Bronchial epithelial cell (primary cell): Measurements from ENCODE around the gene OR51B4. TPM values are rescaled to one million over a fixed set of nuclear protein-coding genes. Genes with fewer than 3 reads are reported as not detected.

Source experiments
- DNase-seq: peaks from one replicate; pipeline ENCODE4 v3.0.0-alpha.2; 2010; ENCODE audit warnings: low read depth
- FAIRE-seq: peaks from 2 replicates; lab custom pipeline; 2011; peaks lifted over from hg19 to GRCh38; lab: Jason Lieb, UNC
- H3K27me3 ChIP-seq: 2 replicates; pipeline ENCODE4 v1.5.1; 2011; ENCODE audit warnings: low read length; ENCODE audit not compliant: control insufficient read depth, insufficient read depth
- H3K36me3 ChIP-seq: 2 replicates; pipeline ENCODE4 v1.5.1; 2011; ENCODE audit warnings: low read length; ENCODE audit not compliant: control insufficient read depth, insufficient read depth
- H3K4me3 ChIP-seq: 2 replicates; pipeline ENCODE4 v1.5.1; 2011; ENCODE audit warnings: mild to moderate bottlenecking, low read depth, low read length, control low read depth
- total RNA-seq: library from RNA; depleted of rRNA; stranded (reverse); fragments of >200 nt; gene quantifications from 2 replicates; pipeline ENCODE4 v1.2.1, GENCODE V29; 2014
- TF ChIP-seq, protein P1 (sequence below): IDR thresholded peaks from 2 replicates; pipeline ENCODE4 v1.5.1; 2011; ENCODE audit warnings: mild to moderate bottlenecking, moderate library complexity, low read length, control low read depth, inconsistent platforms; ENCODE audit not compliant: insufficient read depth, severe bottlenecking

The OR51B4 gene
- total RNA-seq, 1 donor from 2014 or later: not detected

DNA sequence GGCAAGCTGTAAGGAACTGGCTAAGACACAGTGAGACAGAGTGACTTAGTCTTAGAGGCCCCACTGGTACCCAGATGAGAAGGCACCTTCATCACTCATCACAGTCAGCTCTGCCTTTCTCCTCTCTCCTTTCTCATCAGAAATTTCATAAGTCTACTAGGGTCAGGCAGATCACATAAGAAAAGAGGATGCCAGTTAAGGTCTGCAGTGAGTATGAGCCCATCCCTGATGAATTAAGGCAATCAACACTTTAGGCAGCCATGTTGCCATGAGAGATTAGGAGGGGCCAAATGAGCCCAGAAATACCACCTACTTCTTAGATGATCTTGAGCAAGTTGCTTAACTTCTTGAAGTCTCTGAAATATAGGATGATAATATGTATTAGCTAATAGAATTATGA is 20.1 kb downstream of the OR51B4 start:
- no peaks in the 10 kb centered on the region for H3K27me3 ChIP-seq
- no peak for DNase-seq
- H3K36me3 ChIP-seq: no peaks in the 10 kb centered on the region
- FAIRE-seq: no peak
- TF ChIP-seq, protein P1, sequence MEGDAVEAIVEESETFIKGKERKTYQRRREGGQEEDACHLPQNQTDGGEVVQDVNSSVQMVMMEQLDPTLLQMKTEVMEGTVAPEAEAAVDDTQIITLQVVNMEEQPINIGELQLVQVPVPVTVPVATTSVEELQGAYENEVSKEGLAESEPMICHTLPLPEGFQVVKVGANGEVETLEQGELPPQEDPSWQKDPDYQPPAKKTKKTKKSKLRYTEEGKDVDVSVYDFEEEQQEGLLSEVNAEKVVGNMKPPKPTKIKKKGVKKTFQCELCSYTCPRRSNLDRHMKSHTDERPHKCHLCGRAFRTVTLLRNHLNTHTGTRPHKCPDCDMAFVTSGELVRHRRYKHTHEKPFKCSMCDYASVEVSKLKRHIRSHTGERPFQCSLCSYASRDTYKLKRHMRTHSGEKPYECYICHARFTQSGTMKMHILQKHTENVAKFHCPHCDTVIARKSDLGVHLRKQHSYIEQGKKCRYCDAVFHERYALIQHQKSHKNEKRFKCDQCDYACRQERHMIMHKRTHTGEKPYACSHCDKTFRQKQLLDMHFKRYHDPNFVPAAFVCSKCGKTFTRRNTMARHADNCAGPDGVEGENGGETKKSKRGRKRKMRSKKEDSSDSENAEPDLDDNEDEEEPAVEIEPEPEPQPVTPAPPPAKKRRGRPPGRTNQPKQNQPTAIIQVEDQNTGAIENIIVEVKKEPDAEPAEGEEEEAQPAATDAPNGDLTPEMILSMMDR: no peak
- H3K4me3 ChIP-seq: no peak overlapping the region

DNA sequence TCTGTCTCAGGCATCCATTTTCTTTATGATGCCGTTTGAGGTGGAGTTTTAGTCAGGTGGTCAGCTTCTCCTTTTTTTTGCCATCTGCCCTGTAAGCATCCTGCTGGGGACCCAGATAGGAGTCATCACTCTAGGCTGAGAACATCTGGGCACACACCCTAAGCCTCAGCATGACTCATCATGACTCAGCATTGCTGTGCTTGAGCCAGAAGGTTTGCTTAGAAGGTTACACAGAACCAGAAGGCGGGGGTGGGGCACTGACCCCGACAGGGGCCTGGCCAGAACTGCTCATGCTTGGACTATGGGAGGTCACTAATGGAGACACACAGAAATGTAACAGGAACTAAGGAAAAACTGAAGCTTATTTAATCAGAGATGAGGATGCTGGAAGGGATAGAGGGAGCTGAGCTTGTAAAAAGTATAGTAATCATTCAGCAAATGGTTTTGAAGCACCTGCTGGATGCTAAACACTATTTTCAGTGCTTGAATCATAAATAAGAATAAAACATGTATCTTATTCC is 21.1 kb downstream of the OR51B4 start:
- Histone ChIP-seq H3K36me3 (no peaks in the 10 kb centered on the region), H3K27me3 (no peaks in the 10 kb centered on the region), H3K4me3 (no peak overlapping the region)
- no peak for FAIRE-seq
- TF ChIP-seq, protein P1: no peak
- peak; percentile 99 for DNase-seq

DNA sequence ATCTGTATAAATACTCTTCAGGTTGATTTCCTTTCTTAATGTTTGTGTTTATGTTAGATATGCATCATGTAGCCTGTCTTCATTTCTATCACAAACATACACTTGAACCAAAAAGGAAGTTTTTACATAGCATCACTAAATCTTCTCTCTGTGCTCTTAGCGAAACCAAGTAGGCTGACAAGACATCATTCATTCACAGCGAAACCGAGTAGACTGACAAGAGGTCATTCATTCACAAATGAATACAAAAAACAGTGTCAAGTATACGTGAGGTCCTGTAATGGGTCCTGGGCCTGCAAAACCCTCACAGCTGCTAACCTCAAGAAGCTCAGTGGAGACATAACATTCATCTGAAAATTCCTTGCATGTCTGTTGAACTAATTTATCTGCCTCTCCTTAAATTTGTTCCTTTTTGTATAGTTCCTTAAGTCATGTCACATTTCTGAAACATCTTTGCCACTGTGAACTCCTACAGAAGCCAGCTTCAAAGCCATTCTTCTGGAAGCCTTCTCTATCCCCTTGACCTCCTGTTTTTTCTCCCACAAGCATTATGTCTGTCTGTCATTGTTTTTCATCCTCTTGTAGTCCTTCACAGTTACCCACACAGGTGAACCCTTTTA is 22.2 kb downstream of the OR51B4 start:
- no peaks in the 10 kb centered on the region for H3K27me3 ChIP-seq
- H3K36me3 ChIP-seq: no peaks in the 10 kb centered on the region
- no peak overlapping the region for H3K4me3 ChIP-seq
- FAIRE-seq (no peak), DNase-seq (no peak)
- TF ChIP-seq, protein P1: no peak

DNA sequence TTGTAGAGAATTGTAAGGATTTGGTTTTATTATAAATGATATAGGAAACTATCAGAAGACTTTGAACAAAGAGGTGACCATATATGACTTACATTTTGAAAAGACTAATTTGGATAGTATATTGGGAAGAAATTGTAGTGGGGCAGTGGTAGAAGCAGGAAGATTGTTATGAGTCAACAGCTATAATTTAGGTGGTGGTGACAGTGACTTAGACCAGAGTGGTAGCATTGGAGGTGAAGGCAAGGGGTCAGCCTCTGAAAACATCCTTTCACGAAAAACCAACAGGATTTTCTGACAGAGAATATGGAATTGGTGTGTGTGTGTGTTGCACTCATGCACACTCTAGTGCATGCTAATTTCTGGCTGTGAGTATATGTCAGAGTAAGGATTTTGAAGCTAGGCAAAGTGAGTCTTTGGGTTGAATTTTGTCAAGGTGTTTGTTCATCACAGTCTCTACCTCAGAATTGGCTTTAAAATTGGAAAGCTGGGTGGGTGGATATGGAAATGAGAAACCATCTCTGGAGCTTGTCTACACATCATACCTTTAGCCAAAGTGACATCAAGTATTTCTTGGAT is 23.9 kb downstream of the OR51B4 start:
- TF ChIP-seq, protein P1: no peak
- H3K4me3 ChIP-seq: no peak overlapping the region
- no peak for DNase-seq
- no peaks in the 10 kb centered on the region for H3K36me3 ChIP-seq
- FAIRE-seq: no peak
- H3K27me3 ChIP-seq: no peaks in the 10 kb centered on the region

DNA sequence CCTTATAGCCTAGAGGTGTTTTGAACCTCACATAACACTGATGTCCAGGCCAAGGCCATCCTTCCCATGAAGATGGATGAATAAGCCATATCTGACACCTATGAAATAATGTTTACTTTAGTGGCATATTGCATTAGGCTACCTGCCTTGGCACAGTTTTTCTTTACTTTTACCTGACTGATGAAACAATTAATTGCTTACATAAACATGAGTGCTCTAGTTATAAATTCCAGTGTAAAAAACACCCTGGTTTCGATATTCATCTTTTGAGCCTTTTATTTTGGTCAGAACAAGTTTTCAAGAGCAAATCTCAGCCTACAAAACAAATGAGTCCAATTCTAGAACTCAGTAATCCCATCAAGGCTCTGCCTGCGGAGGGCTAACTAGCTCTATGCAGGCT is 25.0 kb downstream of the OR51B4 start:
- TF ChIP-seq, protein P1: no peak
- H3K36me3 ChIP-seq: no peaks in the 10 kb centered on the region
- DNase-seq (no peak), FAIRE-seq (no peak)
- H3K27me3 ChIP-seq: no peaks in the 10 kb centered on the region
- no peak overlapping the region for H3K4me3 ChIP-seq
